WTC11 (cell line): ENCODE measurements around the gene ZBED5. TPM values are rescaled to one million over a fixed set of nuclear protein-coding genes. Genes with fewer than 3 reads are reported as not detected.
A peak's percentile ranks its signal among the peaks of the same experiment; 100 is the strongest.

Experiments
- ATAC-seq: fragments of 200-7000 bp; cut with Tn5 transposase; 2 replicates; pipeline ENCODE4 v1.10.0; 2021; ENCODE audit warnings: mild to moderate bottlenecking, moderate library complexity
- CTCF ChIA-PET: fragments of 300-600 bp; sonication (Branson Sonifier 250); formaldehyde crosslinking; loops from one replicate; lab custom pipeline; 2021; ENCODE audit warnings: antibody characterized with exemption; lab: Charles Lee
- POLR2A ChIA-PET: fragments of 350-600 bp; sonication (Branson Sonifier 250); formaldehyde crosslinking; loops from one replicate; lab custom pipeline; 2021; ENCODE audit warnings: antibody characterized with exemption; lab: Charles Lee
- DNase-seq: peaks from one replicate; pipeline ENCODE4 v3.0.0; 2021; ENCODE audit warnings: low spot score
- H3K27ac Mint-ChIP-seq: 2 replicates; pipeline ENCODE4 v1.8.0; 2021; ENCODE audit warnings: mixed read lengths
- H3K27me3 Mint-ChIP-seq: 2 replicates; pipeline ENCODE4 v1.8.0; 2021; ENCODE audit warnings: low read depth, mild to moderate bottlenecking, moderate library complexity, mixed read lengths
- H3K36me3 Mint-ChIP-seq: 2 replicates; pipeline ENCODE4 v1.8.0; 2021; ENCODE audit warnings: mixed read lengths
- H3K4me1 Mint-ChIP-seq: 2 replicates; pipeline ENCODE4 v1.8.0; 2022; ENCODE audit warnings: mixed read lengths
- H3K4me3 Mint-ChIP-seq: 2 replicates; pipeline ENCODE4 v1.8.0; 2021; ENCODE audit warnings: mild to moderate bottlenecking, moderate library complexity, mixed read lengths
- H3K9me3 Mint-ChIP-seq: 2 replicates; pipeline ENCODE4 v1.8.0; 2021; ENCODE audit warnings: mixed read lengths
- AR ChIP-seq: fragments of 250-450 bp; sonication (Bioruptor Pico); IDR thresholded peaks from 2 replicates; pipeline ENCODE4 v1.9.0; 2021; ENCODE audit warnings: mild to moderate bottlenecking
- CDX4 ChIP-seq: fragments of 250-450 bp; sonication (Bioruptor Pico); IDR thresholded peaks from 2 replicates; pipeline ENCODE4 v1.9.0; 2021; ENCODE audit warnings: moderate library complexity, mild to moderate bottlenecking, inconsistent platforms, borderline replicate concordance
- E2F4 ChIP-seq: sonication (generic); formaldehyde crosslinking; IDR thresholded peaks from 2 replicates; pipeline ENCODE4 v1.8.1; 2022; ENCODE audit warnings: low read depth, mild to moderate bottlenecking, moderate library complexity, missing genetic modification reagents, borderline replicate concordance
- E2F5 ChIP-seq: sonication (generic); formaldehyde crosslinking; IDR thresholded peaks from 2 replicates; pipeline ENCODE4 v1.8.1; 2022; ENCODE audit warnings: mild to moderate bottlenecking, moderate library complexity, missing genetic modification reagents
- GABPB1 ChIP-seq: sonication (generic); formaldehyde crosslinking; IDR thresholded peaks from 2 replicates; pipeline ENCODE4 v1.8.1; 2023; ENCODE audit warnings: mild to moderate bottlenecking, missing genetic modification reagents
- IRF2 ChIP-seq: sonication (generic); formaldehyde crosslinking; IDR thresholded peaks from 2 replicates; pipeline ENCODE4 v1.8.0; 2022; ENCODE audit warnings: low read depth, missing genetic modification reagents, borderline replicate concordance
- JUN ChIP-seq: sonication (generic); formaldehyde crosslinking; IDR thresholded peaks from 2 replicates; pipeline ENCODE4 v1.8.0; 2023; ENCODE audit warnings: mild to moderate bottlenecking, missing genetic modification reagents
- PREB ChIP-seq: sonication (generic); formaldehyde crosslinking; IDR thresholded peaks from 2 replicates; pipeline ENCODE4 v1.8.1; 2022; ENCODE audit warnings: mild to moderate bottlenecking, missing genetic modification reagents, moderate library complexity, borderline replicate concordance
- PRRX2 ChIP-seq: fragments of 250-450 bp; sonication (Bioruptor Pico); IDR thresholded peaks from 2 replicates; pipeline ENCODE4 v1.8.0; 2021; ENCODE audit warnings: mild to moderate bottlenecking
- SMAD3 ChIP-seq: sonication (generic); formaldehyde crosslinking; IDR thresholded peaks from 2 replicates; pipeline ENCODE4 v1.8.0; 2022; ENCODE audit warnings: missing genetic modification reagents, mild to moderate bottlenecking, borderline replicate concordance
- ZMAT4 ChIP-seq: fragments of 250-450 bp; sonication (Bioruptor Pico); IDR thresholded peaks from 2 replicates; pipeline ENCODE4 v1.9.0; 2021; ENCODE audit warnings: mild to moderate bottlenecking
- ZNF232 ChIP-seq: sonication (generic); formaldehyde crosslinking; IDR thresholded peaks from 2 replicates; pipeline ENCODE4 v1.8.0; 2022; ENCODE audit warnings: mild to moderate bottlenecking, missing genetic modification reagents
- ZNF263 ChIP-seq: sonication (generic); formaldehyde crosslinking; IDR thresholded peaks from 2 replicates; pipeline ENCODE4 v1.8.1; 2022; ENCODE audit warnings: low read depth, mild to moderate bottlenecking, moderate library complexity, missing genetic modification reagents
- ZNF281 ChIP-seq: sonication (generic); formaldehyde crosslinking; IDR thresholded peaks from 2 replicates; pipeline ENCODE4 v1.8.0; 2023; ENCODE audit warnings: mild to moderate bottlenecking, missing genetic modification reagents
- ZNF512 ChIP-seq: sonication (generic); formaldehyde crosslinking; IDR thresholded peaks from 2 replicates; pipeline ENCODE4 v1.8.1; 2022; ENCODE audit warnings: missing genetic modification reagents, borderline replicate concordance
- total RNA-seq: library from RNA; stranded (reverse); gene quantifications from 3 replicates; pipeline ENCODE4 v1.2.3, GENCODE V29; 2021

Gene ZBED5
- total RNA-seq, 1 experiment from 2014 or later: 48.7 TPM

- POLR2A ChIA-PET: no interaction called here
- no peak overlapping the region for H3K4me3 Mint-ChIP-seq
Measured at GRCh38 chr11:10872097-10872496, 14.2 kb upstream of the ZBED5 start.

GRCh38 chr11:10868352-10868751 lies 10.5 kb upstream of the ZBED5 start:
- Mint-ChIP-seq H3K27ac (no peak overlapping the region), H3K4me3 (no peak overlapping the region), H3K27me3 (no peaks in the 10 kb centered on the region), H3K36me3 (peaks cover 12% of the 10 kb centered on the region), H3K4me1 (no peaks in the 10 kb centered on the region), H3K9me3 (peaks cover 18% of the 10 kb centered on the region)
- TF ChIP-seq E2F4 (CRISPR knock-in tag): no peak
- no peak for TF ChIP-seq IRF2
- TF ChIP-seq ZNF263 (CRISPR knock-in tag): no peak
- no peak for TF ChIP-seq GABPB1 (CRISPR knock-in tag)
- ChIA-PET CTCF (interaction anchor here (2.5 kb wide), 1 partner anchor 10 kb away, joined by 7 read pairs; no protein-coding TSS in a partner anchor), POLR2A (no interaction called here)
- ATAC-seq: no peak
- DNase-seq: no peak

More at GRCh38 chr11:10872097-10872496, 14.2 kb upstream of the ZBED5 start:
- Mint-ChIP-seq H3K4me1 (peaks cover 7% of the 10 kb centered on the region), H3K9me3 (peaks cover 22% of the 10 kb centered on the region), H3K27ac (no peak overlapping the region), H3K36me3 (peaks cover 16% of the 10 kb centered on the region), H3K27me3 (no peaks in the 10 kb centered on the region; the same call in 1 of the 2 replicates)
- CTCF ChIA-PET: no interaction called here
- DNase-seq: no peak
- ATAC-seq: no peak
- TF ChIP-seq ZMAT4 (CRISPR knock-in tag) (no peak), SMAD3 (CRISPR knock-in tag) (no peak)

- CTCF ChIA-PET: interaction anchor here (1.0 kb wide), 1 partner anchor 12 kb away, joined by 4 read pairs; no protein-coding TSS in a partner anchor
- Mint-ChIP-seq H3K27ac (no peak overlapping the region), H3K27me3 (no peaks in the 10 kb centered on the region), H3K4me1 (peaks cover 8% of the 10 kb centered on the region; the same call in 1 of the 2 replicates)
- DNase-seq (no peak), ATAC-seq (no peak)
- POLR2A ChIA-PET: no interaction called here
- TF ChIP-seq CDX4 (no peak), PREB (CRISPR knock-in tag) (no peak), ZNF281 (no peak)
- TF ChIP-seq, all 79 proteins: peak for 0
- Mint-ChIP-seq H3K4me3 (no peak overlapping the region), H3K36me3 (peaks cover 6% of the 10 kb centered on the region), H3K9me3 (peaks cover 6% of the 10 kb centered on the region)
Measured at GRCh38 chr11:10866893-10867331, 9.1 kb upstream of the ZBED5 start.

GRCh38 chr11:10865837-10866270 lies 8.0 kb upstream of the ZBED5 start:
- Mint-ChIP-seq H3K27ac (no peak overlapping the region; the same call in 1 of the 2 replicates), H3K4me3 (no peak overlapping the region), H3K27me3 (no peaks in the 10 kb centered on the region), H3K36me3 (no peaks in the 10 kb centered on the region), H3K9me3 (no peaks in the 10 kb centered on the region), H3K4me1 (peaks cover 8% of the 10 kb centered on the region; the same call in 1 of the 2 replicates)
- ATAC-seq (no peak), DNase-seq (no peak)
- ChIA-PET POLR2A (no interaction called here), CTCF (no interaction called here)
- TF ChIP-seq JUN (CRISPR knock-in tag): no peak
- no peak for TF ChIP-seq CDX4
- TF ChIP-seq ZNF512 (CRISPR knock-in tag): 0 out of 2 replicates have a peak, but pooled peaks have one; percentile 74
- no peak for TF ChIP-seq ZNF232 (CRISPR knock-in tag)
- no peak for TF ChIP-seq PRRX2
- TF ChIP-seq E2F5: no peak
- no peak for TF ChIP-seq AR (CRISPR knock-in tag)
